Hepatocyte (in vitro differentiated cells): ENCODE measurements around the gene IL6. TPM values are rescaled to one million over a fixed set of nuclear protein-coding genes. Genes with fewer than 3 reads are reported as not detected.

Experiments used
- DNase-seq: peaks from one replicate; pipeline ENCODE4 v3.0.0-alpha.2; 2016; ENCODE audit warnings: low spot score
- H2AFZ ChIP-seq: fragments of 200-600 bp; sonication (generic); 2 replicates; pipeline ENCODE4 v1.6.0; 2016; ENCODE audit warnings: antibody characterized with exemption, mild to moderate bottlenecking
- H3K27ac ChIP-seq: fragments of 200-600 bp; sonication (generic); 2 replicates; pipeline ENCODE4 v1.5.1; 2016; ENCODE audit warnings: mild to moderate bottlenecking
- H3K27me3 ChIP-seq: fragments of 200-600 bp; sonication (generic); 2 replicates; pipeline ENCODE4 v1.6.1; 2016
- H3K36me3 ChIP-seq: fragments of 200-600 bp; sonication (generic); replicated peaks from 2 replicates; pipeline ENCODE4 v1.5.1; 2016; ENCODE audit warnings: low read depth; ENCODE audit not compliant: insufficient read depth
- H3K4me1 ChIP-seq: fragments of 200-600 bp; sonication (generic); 2 replicates; pipeline ENCODE4 v1.5.1; 2016; ENCODE audit warnings: mild to moderate bottlenecking, moderate library complexity; ENCODE audit not compliant: insufficient read depth
- H3K4me2 ChIP-seq: fragments of 200-600 bp; sonication (generic); 2 replicates; pipeline ENCODE4 v1.6.0; 2016
- H3K4me3 ChIP-seq: fragments of 200-600 bp; sonication (generic); 2 replicates; pipeline ENCODE4 v1.5.1; 2016; ENCODE audit warnings: mild to moderate bottlenecking
- H3K79me2 ChIP-seq: fragments of 200-600 bp; sonication (generic); 2 replicates; pipeline ENCODE4 v1.6.0; 2017; ENCODE audit warnings: mild to moderate bottlenecking
- H3K9me2 ChIP-seq: fragments of 200-600 bp; sonication (generic); replicated peaks from 2 replicates; pipeline ENCODE4 v1.6.0; 2017; ENCODE audit warnings: mild to moderate bottlenecking; ENCODE audit not compliant: insufficient read depth
- H3K9me3 ChIP-seq: fragments of 200-600 bp; sonication (generic); 2 replicates; pipeline ENCODE4 v1.5.1; 2016; ENCODE audit warnings: low read depth, mild to moderate bottlenecking
- H4K20me1 ChIP-seq: fragments of 200-600 bp; sonication (generic); 2 replicates; pipeline ENCODE4 v1.6.0; 2016; ENCODE audit warnings: mild to moderate bottlenecking; ENCODE audit not compliant: insufficient read depth, poor library complexity, severe bottlenecking
- CTCF ChIP-seq: fragments of 200-600 bp; sonication (generic); IDR thresholded peaks from 2 replicates; pipeline ENCODE4 v1.5.1; 2016; ENCODE audit warnings: antibody characterized with exemption, mild to moderate bottlenecking; ENCODE audit not compliant: poor library complexity
- EZH2 ChIP-seq: fragments of 200-600 bp; sonication (generic); IDR thresholded peaks from 2 replicates; pipeline ENCODE4 v1.6.1; 2016; ENCODE audit warnings: antibody characterized with exemption, mild to moderate bottlenecking, borderline replicate concordance
- EZH2phosphoT487 ChIP-seq: fragments of 200-600 bp; sonication (generic); IDR thresholded peaks from one replicate; pipeline ENCODE4 v1.6.1; 2018; ENCODE audit warnings: antibody characterized with exemption, mild to moderate bottlenecking, low read depth, moderate library complexity; ENCODE audit not compliant: unreplicated experiment, severe bottlenecking
- WGBS: methylation state at CpG from one replicate; pipeline ENCODE4 v1.1.6; 2016; ENCODE audit warnings: low lambda C conversion rate; ENCODE audit errors: missing lambda C conversion rate; 5-methylcytosine and 5-hydroxymethylcytosine counted together
- polyA plus RNA-seq: library from polyadenylated mRNA; unstranded; fragments of >200 nt; fragmentation: Nextera tagmentation; extraction: Ambion mirVana; gene quantifications from 2 replicates; pipeline ENCODE4 v1.2.1, GENCODE V29; 2016
- total RNA-seq: library from RNA; depleted of rRNA; stranded (reverse); fragments of >200 nt; gene quantifications from 2 replicates; pipeline ENCODE4 v1.2.3, GENCODE V29; 2014

IL6 gene
- total and polyA plus RNA-seq, 2 experiments from 2014 or later = 3.4 to 4.3 TPM

- WGBS = 89% methylated on average over 6 of the region's 6 CpGs
- H2AFZ ChIP-seq = no peak overlapping the region
- H3K79me2 ChIP-seq = no peaks in the 10 kb centered on the region
- no peaks in the 10 kb centered on the region for H4K20me1 ChIP-seq
- TF ChIP-seq CTCF (no peak), EZH2 (no peak), EZH2phosphoT487 (no peak)
- H3K4me2 ChIP-seq = no peak overlapping the region
- H3K27me3 ChIP-seq = no peaks in the 10 kb centered on the region
- no peak overlapping the region for H3K4me3 ChIP-seq
- H3K36me3 ChIP-seq = no peaks in the 10 kb centered on the region
- no peaks in the 10 kb centered on the region for H3K9me3 ChIP-seq
- H3K4me1 ChIP-seq = no peaks in the 10 kb centered on the region
- no peaks in the 10 kb centered on the region for H3K9me2 ChIP-seq
- no peak for DNase-seq
- no peak overlapping the region for H3K27ac ChIP-seq
Observed at GRCh38 chr7:22733761-22734160, 6.8 kb downstream of the IL6 start.

- Histone ChIP-seq H3K27me3 (no peaks in the 10 kb centered on the region), H3K4me3 (no peak overlapping the region), H3K36me3 (no peaks in the 10 kb centered on the region), H3K4me1 (no peaks in the 10 kb centered on the region), H3K79me2 (no peaks in the 10 kb centered on the region), H3K9me3 (no peaks in the 10 kb centered on the region), H3K27ac (no peak overlapping the region), H3K4me2 (no peak overlapping the region), H2AFZ (no peak overlapping the region), H4K20me1 (no peaks in the 10 kb centered on the region), H3K9me2 (no peaks in the 10 kb centered on the region)
- TF ChIP-seq EZH2phosphoT487 (no peak), CTCF (no peak), EZH2 (no peak)
- WGBS = 85% methylated on average over 4 of the region's 4 CpGs
- DNase-seq = no peak
Observed at GRCh38 chr7:22743014-22743413, 16.0 kb downstream of the IL6 start.

- no peaks in the 10 kb centered on the region for H3K4me1 ChIP-seq
- no peak for DNase-seq
- no peaks in the 10 kb centered on the region for H3K79me2 ChIP-seq
- H3K27ac ChIP-seq = no peak overlapping the region
- H3K4me2 ChIP-seq = no peak overlapping the region
- H4K20me1 ChIP-seq = no peaks in the 10 kb centered on the region
- H3K36me3 ChIP-seq = no peaks in the 10 kb centered on the region
- 46% methylated on average over 1 of the region's 1 CpG for WGBS
- H3K4me3 ChIP-seq = no peak overlapping the region
- H2AFZ ChIP-seq = no peak overlapping the region
- H3K27me3 ChIP-seq = no peaks in the 10 kb centered on the region
- TF ChIP-seq EZH2 (no peak), EZH2phosphoT487 (no peak), CTCF (no peak)
- no peaks in the 10 kb centered on the region for H3K9me2 ChIP-seq
- H3K9me3 ChIP-seq = no peaks in the 10 kb centered on the region
Observed at GRCh38 chr7:22751341-22751740, 24.3 kb downstream of the IL6 start.

- WGBS = 71% methylated on average over 1 of the region's 1 CpG
Observed at GRCh38 chr7:22757338-22757994, 30.5 kb downstream of the IL6 start.

More at GRCh38 chr7:22757338-22757994, 30.5 kb downstream of the IL6 start:
- DNase-seq = no peak
- no peaks in the 10 kb centered on the region for H4K20me1 ChIP-seq
- no peaks in the 10 kb centered on the region for H3K36me3 ChIP-seq
- no peaks in the 10 kb centered on the region for H3K27me3 ChIP-seq
- H2AFZ ChIP-seq = no peak overlapping the region
- no peak overlapping the region for H3K27ac ChIP-seq
- H3K79me2 ChIP-seq = no peaks in the 10 kb centered on the region
- no peak overlapping the region for H3K4me3 ChIP-seq
- H3K4me2 ChIP-seq = no peak overlapping the region
- no peaks in the 10 kb centered on the region for H3K9me2 ChIP-seq
- TF ChIP-seq CTCF (no peak), EZH2phosphoT487 (no peak)
- no peaks in the 10 kb centered on the region for H3K9me3 ChIP-seq
- no peaks in the 10 kb centered on the region for H3K4me1 ChIP-seq
